Measurements from ENCODE around the gene GOLGA8B. TPM values are rescaled to one million over a fixed set of nuclear protein-coding genes. Genes with fewer than 3 reads are reported as not detected.
A peak's percentile ranks its signal among the peaks of the same experiment; 100 is the strongest.
"Not testable (repeated sequence)": the region's sequence is repeated elsewhere in the genome, so short reads cannot be mapped to it uniquely, and the experiment has no call there.

The GOLGA8B gene
- polyA plus RNA-seq, 1 donor, result 35.1 TPM

DNA sequence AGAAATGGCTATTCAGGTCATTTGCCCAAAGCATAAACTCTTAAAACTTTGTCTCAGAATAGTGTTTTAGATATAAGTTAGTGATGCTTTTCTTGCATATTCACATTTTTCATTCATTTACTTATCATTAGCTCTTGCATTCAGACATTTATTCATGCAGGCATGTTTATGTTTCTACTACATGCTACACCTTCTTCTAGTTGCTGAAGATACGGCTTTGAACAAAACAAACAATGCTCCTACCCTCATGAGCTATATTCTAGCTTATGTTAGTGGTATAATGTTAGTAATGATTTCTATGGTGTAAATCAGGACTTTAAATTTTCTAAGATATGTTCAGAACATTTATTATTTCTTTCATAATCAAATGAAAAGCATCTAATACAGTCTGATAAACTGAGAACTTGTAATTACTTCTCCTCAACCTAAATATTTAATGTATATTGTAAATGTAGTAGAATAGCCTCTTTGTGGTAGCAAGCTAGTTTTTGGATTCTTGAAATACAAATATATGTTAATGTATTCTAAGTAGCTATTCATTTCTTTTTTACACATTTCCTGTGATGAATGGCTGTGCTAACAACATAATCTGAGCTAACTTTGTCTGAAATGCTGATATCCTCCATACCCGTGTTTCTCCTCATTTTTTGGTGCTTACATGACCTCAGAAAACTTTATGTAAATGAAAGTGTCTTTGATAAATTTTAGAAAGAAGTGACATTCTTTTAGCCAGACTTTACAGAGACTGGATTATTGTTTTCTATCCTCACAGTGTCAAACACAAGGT is 15.5 kb upstream of the GOLGA8B start:
- no peak for DNase-seq (ENCODE audit: low read depth)

DNA sequence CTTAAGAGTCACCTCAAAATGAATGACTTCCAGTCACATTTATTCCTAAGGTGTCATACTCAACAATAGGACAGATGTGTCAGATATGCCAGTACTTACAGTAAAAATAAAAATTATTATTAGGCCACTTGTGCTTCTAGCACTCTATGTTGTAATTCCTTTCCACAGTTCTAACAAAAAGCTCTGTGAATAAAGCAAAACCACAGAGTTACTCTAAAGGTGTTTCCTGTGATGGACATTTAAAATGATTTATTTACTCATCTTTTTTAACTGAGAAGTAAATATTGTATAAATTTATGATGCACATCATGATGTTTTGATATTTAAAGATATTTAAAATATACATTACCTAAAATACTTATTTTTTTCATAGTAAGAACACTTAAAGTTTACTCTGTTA is 13.9 kb upstream of the GOLGA8B start:
- DNase-seq (ENCODE audit: low read depth), result no peak

DNA sequence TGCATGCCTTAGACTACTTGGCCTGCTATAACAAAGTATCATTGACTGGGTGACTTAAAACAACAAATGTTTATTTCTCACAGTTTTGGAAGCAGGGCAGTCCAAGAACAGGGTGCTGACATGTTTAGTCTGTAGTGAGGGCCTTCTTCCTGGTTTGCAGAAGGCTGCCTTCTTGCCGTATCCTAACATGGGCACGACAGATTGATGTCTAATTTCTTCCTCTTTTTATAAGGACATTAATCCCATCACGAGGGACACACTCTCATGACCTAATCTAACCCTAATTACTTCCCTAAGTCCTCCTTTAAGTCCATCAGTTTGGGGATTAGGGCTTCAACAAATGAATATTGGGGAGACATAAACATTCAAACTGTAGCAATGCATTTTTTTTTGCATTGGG is 10.9 kb upstream of the GOLGA8B start:
- no peak for DNase-seq (ENCODE audit: low read depth)

DNA sequence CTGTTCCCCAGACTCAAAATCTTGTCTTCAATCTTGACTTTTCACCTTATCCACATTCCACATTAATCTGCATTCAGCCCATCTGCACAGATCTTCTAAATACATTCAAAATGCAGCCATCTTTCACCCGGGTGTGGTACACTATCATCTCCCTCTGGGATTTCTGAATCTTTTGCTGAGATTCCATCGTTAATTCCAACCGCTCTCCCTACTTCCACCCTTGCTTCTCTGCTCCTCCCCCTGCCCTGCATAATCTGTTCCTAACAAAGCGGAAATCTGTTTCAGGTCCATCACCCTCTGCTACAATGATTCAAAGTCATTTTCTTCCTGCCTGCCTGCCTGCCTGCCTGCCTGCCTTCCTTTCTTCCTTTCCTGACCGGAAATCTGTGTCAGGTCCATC is 7.9 kb upstream of the GOLGA8B start:
- DNase-seq (ENCODE audit: low read depth), result no peak

DNA sequence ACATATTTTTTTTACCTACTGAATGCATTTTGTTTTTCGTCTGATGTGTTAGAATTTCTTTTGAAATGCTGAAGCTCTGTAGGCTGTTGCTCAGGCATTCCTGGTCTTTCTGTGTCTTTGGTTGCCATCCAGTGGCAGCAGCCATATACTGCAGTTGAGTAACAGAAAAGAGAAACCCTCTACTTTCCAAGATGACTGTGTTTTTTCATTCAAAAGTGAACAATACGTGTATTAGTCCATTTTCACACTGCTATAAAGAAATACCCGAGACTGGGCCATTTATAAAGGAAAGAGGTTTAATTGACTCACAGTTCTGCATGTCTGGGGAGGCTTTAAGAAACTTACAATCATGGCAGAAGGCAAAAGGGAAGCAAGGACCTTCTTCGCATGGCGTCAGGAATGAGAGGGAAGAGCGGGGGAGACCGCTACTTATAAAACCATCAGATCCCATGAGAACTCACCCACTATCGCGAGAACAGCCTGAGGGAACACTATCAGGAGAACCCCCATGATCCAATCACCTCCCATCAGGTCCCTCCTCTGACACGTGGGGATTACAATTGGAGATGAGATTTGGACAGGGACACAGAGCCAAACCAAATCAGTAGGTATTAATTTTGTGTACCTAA is 4.7 kb upstream of the GOLGA8B start:
- peak; percentile 22 for DNase-seq (ENCODE audit: low read depth)

DNA sequence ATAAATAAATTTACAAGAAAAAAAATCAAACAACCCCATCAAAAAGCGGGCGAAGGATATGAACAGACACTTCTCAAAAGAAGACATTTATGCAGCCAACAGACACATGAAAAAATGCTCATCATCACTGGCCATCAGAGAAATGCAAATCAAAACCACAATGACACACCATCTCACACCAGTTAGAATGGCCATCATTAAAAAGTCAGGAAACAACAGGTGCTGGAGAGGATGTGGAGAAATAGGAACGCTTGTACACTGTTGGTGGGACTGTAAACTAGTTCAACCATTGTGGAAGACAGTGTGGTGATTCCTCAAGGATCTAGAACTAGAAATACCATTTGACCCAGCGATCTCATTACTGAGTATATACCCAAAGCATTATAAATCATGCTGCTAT is 2.5 kb upstream of the GOLGA8B start:
- not testable (repeated sequence) for DNase-seq (ENCODE audit: low read depth)

DNA sequence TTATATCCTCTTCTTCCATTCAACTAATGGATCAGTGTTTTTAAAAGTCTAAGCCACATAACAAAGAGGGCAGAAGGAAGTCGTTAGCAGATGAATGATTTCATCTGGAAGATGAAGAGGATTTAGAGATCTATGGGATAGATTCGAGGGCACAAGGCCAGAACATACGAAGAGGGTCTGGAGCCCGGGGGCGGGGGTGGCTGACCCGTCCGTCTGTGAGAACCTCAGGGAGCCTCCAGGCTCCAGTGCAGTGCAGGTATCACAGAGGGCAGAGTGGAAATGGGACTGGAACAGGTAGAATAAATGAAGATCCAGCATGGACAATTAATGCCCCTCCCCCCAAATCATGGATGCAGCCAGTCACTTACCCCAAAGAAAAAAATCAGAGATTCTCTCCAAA is 1.5 kb upstream of the GOLGA8B start:
- DNase-seq (ENCODE audit: low read depth), result no peak

DNA sequence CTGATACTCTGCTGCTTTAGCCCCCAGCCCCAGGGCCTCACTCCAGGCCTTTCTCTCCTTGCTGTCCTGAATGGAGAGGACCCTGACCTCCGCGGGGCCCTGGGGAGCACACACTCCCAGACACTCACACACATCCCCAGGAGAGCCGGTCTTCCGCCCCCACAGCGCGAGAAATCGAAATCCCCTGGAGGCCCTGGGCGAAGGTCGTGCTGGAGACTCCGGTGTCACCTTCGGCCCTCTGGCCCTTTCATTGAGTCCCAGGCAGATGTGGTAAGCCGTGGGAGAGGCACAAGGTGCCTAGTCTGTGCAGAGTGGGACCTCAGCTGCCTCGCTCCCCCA is 848 bp upstream of the GOLGA8B start:
- DNase-seq (ENCODE audit: low read depth), result no peak

DNA sequence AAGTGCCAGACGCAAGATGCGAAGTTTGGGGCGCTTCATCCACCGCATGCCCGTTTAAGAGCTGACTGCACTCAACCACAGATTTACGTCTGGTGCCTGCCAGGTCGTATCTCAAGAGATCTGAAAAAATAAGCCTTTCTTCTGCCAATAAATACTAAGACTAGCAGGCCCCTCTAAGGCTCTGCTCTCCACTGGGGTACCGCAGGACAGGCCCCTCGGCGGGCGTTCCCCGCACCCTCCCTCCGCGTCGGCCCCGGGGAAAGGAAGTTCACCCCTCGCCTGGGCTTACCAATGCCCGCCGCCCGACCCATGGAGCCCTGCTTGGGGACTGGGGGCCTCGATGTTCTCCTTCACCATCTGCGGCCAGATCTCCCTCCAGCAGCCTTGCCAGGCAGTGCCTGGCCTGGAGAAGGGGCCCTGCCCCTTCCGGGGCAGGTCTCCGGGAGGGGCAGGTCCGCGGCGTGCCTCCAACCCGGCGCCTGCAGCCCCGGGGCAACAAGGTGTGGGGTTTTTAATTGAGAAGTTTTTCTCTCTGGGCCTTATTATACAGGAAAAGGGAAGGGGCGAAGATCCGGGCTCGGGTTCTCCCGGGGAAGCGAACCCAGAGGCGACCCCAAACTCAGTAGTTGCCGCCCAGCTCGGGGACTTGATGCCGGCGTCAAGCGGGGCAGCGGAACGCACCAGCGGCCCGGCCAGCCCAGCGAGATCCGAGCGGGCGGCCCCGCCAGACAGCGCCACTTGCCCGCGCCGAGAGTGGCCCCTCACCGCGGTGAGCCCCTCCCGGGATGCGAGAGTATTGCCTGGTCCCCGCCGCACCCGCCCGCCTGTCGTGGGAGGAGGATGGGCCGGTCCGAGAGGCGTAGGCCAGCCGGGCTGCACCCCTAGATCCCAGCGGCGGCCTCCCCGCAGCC is 735 bp downstream of the GOLGA8B start:
- DNase-seq (ENCODE audit: low read depth), result no peak

DNA sequence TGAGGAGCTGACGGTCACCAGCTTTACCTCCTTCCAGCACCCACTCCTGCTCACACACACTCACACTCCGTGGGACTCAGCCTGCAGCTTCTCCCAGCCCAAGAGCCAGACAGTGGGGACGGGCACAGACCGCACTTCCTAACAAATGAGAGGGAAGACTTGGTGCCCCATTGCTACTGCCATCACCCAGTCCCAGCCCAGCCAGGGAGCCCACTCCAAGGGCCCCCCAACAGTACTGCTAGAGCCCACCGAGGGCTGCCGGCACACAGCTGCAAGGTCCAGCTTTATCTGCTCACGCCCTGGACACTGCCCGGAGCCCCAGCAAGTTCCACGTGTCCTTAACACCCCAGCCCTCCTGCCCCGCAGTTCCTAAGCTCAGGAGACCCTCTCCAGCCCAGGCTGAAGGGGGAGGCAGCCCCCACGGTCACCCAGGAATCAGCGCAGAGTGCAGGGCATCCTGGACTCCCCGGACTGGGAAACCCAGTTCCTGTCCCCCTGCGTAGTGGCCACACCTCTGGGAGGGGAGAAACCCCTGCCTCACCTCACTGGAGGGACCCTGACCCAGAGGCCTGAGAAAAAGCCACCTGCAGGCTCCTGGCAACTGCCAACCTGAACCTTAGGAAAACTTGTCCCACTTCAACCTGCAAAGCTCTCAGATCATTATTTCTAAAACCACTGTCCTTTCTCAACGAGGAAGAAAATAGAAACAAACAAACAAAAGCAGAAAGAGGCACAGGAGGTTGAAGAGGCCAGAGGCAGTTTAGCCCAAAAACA is 1.6 kb downstream of the GOLGA8B start:
- not testable (repeated sequence) for DNase-seq (ENCODE audit: low read depth)

DNA sequence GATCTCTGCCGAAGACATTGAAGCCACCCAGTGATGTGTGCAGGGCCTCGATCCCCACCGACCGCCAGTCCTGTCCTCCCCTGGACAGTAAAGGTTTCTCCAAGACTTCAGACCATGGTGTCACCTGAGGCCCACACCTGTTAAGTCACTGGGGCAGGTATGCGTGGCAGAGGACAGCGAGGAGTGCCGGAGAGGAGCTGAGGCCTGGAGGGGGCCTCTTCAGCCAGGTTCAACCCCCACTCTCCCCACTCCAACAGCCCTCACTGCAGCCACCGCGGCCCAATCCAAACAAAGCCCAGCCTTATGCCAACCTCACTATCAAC is 2.4 kb downstream of the GOLGA8B start:
- DNase-seq (ENCODE audit: low read depth), result no peak

DNA sequence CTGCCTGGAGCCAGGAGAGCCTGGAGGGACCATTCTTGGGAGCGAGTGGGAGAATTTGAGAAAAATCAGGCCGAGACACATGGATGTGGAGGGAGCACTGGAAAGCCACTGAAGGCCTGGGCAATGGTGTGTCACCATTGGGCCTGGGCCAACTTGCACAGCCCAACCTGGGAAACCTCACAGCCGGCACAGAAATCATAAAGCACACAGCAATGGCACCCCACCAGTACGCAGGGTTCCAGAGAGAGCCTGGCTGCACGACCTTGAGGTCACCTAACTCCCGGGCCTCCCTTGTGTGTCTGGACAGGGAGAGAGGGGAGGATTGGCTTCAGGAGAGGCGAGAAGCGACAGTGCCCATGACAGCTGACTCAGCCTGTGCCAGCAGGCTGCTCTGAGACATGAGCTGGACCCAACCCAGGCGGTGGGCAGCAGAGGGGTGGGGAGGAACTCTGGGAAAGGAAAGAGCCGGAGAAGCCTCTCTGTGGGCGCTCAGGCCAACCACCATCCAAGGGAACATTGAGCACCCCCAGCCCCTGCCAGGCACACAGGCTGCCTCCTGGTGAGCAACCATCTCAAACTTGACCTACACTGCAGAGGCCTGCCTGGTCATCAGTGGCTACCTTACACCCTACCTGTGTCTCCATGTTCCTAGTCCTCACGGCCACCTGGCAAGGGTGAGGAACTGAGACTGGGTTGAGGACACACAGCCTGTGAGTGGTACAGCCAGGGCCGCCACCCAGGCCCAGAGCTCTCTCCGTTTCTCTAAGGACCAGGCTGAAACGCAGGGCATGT is 3.0 kb downstream of the GOLGA8B start:
- DNase-seq (ENCODE audit: low read depth), result not testable (repeated sequence)

DNA sequence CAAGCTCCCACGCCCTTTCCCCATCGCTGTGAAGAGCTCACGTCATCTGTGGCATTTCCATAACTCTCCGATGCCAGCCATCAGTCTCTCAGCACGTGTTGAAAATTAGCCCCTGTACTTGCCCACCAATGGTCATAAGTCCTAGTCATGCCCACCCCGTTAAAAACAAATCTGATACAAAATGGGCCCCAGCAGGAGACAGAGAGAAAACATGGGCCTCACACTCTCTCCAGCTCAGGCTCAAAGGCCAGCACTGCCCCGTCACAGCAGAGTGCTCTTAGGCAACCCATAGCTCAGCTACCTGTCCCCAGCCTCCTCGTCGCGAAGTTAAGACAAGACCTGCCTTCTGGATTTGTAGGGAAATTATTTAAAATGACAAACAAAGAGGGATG is 5.2 kb downstream of the GOLGA8B start:
- no peak for DNase-seq (ENCODE audit: low read depth)

DNA sequence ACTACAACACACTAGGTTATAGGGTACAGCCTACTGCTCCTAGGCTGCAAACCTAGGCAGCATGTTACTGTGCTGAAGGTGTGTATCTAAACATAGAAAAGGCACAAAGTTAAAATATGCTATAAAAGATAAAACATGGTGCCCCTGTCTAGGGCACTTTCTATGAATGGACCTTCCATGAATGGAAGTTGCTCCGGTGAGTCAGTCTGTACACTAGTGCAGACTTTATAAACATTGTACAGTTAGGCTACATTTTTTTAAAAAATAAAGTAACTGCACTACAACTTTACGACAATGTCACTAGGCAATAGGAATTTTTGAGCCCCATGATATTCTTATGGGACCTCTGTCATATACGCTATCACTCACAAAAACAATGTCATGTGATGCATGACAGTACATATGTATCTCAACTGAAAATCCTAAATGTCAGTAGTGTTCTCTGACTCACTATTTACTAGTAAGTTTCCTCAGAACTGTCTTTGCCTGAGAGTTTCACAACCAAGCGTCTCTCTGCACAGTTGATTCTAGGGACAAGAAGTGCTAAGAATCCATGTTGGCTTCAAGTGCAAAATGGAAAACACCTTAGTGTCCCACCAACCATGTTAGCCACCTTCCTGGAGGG is 5.7 kb downstream of the GOLGA8B start:
- DNase-seq (ENCODE audit: low read depth), result not testable (repeated sequence)

DNA sequence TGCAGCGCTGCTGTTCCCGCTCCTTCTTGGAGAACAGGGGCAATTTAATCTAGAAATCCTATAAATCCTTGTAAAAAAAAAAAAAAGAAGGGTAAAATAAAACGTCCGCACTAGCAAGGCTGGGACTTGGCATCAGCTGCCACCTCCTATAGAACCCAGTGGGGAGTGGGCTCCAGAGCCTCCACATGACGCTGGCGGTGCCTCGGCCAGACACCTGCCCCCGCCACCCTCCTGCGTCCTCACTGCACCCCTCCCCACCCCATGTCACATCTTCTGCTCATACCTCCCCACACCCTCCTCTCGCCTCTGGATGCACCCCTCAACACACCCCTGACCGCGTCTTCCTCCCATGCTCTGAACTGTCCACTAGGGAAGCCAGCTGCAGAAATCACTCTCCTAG is 8.4 kb downstream of the GOLGA8B start:
- not testable (repeated sequence) for DNase-seq (ENCODE audit: low read depth)

DNA sequence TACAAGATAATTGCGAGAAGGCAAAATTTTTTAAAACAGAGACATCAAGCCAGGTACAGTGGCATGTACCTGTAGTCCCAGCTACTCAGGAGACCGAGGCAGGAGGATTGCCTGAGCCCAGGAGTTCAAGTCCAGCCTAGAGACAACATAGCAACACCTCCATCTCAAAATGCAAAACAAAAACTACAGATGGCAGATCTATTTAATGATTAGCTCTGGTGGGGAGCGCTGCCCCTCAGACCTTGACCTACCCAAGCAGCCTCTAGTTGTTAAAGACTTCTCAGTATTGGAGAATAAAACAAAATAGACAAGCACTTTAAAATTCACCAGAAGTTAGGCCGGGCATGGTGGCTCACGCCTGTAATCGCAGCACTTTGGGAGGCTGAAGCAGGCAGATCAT is 10.5 kb downstream of the GOLGA8B start:
- DNase-seq (ENCODE audit: low read depth), result not testable (repeated sequence)

DNA sequence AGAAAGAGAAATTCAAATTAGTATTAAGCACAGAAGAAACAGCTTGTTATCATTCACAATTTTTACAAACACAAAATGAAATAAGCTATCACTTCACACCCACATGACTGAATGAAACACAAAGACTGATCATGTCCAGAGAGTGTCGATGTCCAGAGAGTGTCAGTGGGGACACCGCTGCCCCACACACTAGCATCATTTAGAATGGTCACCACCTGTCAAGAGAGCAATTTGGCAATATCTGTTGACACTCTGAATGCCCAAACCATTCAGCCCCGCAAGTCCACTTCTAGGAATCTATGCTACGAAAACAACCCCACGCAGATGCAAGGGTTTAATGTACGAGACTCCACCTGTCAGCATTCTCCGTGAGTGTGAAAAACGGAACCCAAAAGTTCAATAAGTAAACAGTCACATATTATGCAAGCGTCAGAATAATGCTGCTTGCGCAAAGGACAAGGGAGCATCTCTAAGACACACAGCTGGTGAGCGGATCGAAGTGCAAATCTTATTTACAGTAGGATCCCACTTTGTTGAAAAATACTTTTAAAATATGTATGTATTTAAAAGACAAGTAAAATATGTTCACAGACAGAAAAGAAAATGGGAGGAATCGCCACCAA is 11.3 kb downstream of the GOLGA8B start:
- not testable (repeated sequence) for DNase-seq (ENCODE audit: low read depth)

DNA sequence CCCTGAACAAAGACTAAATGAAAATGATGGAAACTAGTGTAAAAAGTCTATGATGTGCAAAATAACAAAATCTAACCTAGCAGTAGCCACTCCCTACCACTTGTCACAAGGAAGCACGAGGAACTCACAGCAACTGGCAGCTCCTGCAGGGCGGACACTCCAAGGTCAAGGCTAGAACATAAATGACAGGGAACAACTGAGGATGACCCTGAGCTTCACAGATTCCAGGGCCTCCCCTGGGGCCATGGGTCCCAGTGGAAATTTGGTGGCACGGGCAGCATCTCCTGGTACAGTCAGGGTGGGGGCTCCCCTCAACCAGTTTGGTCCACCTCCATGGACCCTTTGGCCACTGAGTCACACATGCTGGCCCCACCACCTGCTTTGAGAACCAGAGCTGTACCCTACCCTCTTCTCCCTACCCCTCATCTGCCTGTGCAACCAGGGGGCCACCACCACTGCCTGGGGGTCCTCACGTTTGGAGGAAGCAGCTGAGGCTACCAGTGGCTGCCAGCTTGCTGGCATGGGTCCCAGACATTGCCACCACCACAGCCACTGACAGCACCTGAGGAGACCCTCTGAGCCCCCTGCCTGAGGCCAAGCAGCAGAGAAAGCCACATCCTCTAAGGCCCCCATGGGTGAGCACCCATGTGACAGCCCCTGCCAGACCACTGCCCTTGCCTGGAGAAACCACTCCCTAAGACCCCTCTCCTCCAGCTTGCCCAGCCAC is 13.6 kb downstream of the GOLGA8B start:
- DNase-seq (ENCODE audit: low read depth), result not testable (repeated sequence)

DNA sequence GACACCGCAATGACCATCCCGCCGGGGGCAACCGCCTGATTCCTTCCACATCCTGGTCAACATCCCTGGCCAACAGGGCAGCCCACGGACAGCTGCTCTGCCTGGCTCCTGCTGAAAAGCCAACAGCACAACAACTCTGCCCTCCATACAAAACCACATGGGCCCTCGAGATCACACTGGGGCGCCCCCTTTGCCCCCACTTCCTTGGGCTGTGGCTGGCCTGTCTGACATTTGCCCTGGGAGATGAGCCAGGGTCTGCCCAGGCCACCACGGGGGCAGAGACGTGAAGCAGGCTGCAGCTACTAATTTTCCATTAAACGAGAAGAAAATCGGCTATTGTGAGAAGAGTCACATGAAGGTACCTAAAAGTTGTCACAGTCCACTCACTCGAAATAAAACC is 16.3 kb downstream of the GOLGA8B start:
- not testable (repeated sequence) for DNase-seq (ENCODE audit: low read depth)
